Adrenal gland (tissue), 12 donors: Measurements from ENCODE around the gene PHF13. TPM values are rescaled to one million over a fixed set of nuclear protein-coding genes. Genes with fewer than 3 reads are reported as not detected.
"Not testable (repeated sequence)": the region's sequence is repeated elsewhere in the genome, so short reads cannot be mapped to it uniquely, and the experiment has no call there.

Experiments
- DNase-seq, 7 donors: peaks; one replicate each; pipeline ENCODE4 v3.0.0-alpha.2; 2019 to 2020
- H3K27ac ChIP-seq, 5 donors: fragments of 200-600 bp; sonication (generic) in 4 of 5; 1 replicate in 3 of 5; 2 replicates in 2 of 5; pipeline versions ENCODE4 v1.5.1 to v1.8.0; 2016 to 2020; ENCODE audit warnings: mild to moderate bottlenecking in 1 of 5
- H3K27me3 ChIP-seq: fragments of 200-600 bp; 2 replicates; pipeline ENCODE4 v1.8.0; 2021
- H3K36me3 ChIP-seq, 2 donors: fragments of 200-600 bp; replicated peaks in 1 of 2; 1 replicate in 1 of 2; 2 replicates in 1 of 2; pipeline versions ENCODE4 v1.5.1 to v1.8.0; 2018 to 2022
- H3K4me1 ChIP-seq, 2 donors: fragments of 200-600 bp; replicated peaks in 1 of 2; 1 replicate in 1 of 2; 2 replicates in 1 of 2; pipeline versions ENCODE4 v1.5.1 to v1.8.0; 2018 to 2021
- H3K4me3 ChIP-seq, 4 donors: fragments of 200-600 bp; sonication (generic) in 3 of 4; one replicate each; pipeline ENCODE4 v1.5.1; 2016 to 2018
- H3K9me3 ChIP-seq, 3 donors: fragments of 200-600 bp; sonication (generic) in 1 of 3; replicated peaks in 1 of 3; 1 replicate in 2 of 3; 2 replicates in 1 of 3; pipeline versions ENCODE4 v1.5.1 to v1.8.0; 2016 to 2021
- POLR2A ChIP-seq, 2 donors: fragments of 450-650 bp; IDR thresholded peaks; one replicate each; pipeline ENCODE4 v1.6.1; 2017; ENCODE audit warnings: antibody characterized with exemption in 2 of 2, mild to moderate bottlenecking in 2 of 2, moderate library complexity in 1 of 2
- WGBS, 4 donors: extraction: QIAGEN DNeasy Blood & Tissue Kit in 2 of 4; methylation state at CpG; one replicate each; pipeline versions ENCODE4 v1.1.5 to v1.1.7; 2013 to 2017; 5-methylcytosine and 5-hydroxymethylcytosine counted together
- intact Hi-C, 2 donors: fragments of 100-400 bp; cut with DNase I; formaldehyde crosslinking; loops; one replicate each; pipeline versions ENCODE4 v1.14.1 to v1.15.0; 2022 to 2023
- polyA plus RNA-seq, 3 donors: library from polyadenylated mRNA; stranded (reverse); fragments of 200-250 nt in 2 of 3; fragments of 350-450 nt in 1 of 3; fragmentation: Illumina TruSeq in 1 of 3; extraction: RNeasy Lipid Tissue Mini Kit (QIAGEN cat#74804) in 1 of 3; gene quantifications; one replicate each; pipeline ENCODE4 v1.2.3, GENCODE V29; 2013 to 2014
- total RNA-seq, 9 donors: library from RNA; depleted of rRNA in 4 of 9; stranded (reverse); fragments of >200 nt in 4 of 9; fragments of 120-200 nt in 1 of 9; fragmentation: NEBNext Ultra II Directional in 1 of 9; extraction: Animal tissue kit (Norgen Biotek cat#: 25700) in 1 of 9; gene quantifications; one replicate each; pipeline versions ENCODE4 v1.1.0 to v1.2.4, GENCODE V29; 2013 to 2023
- TF ChIP-seq, protein P1 (sequence below), 6 experiments: fragments of 450-650 bp in 4 of 6; fragments of 200-600 bp in 2 of 6; sonication (generic) in 1 of 6; IDR thresholded peaks; 1 replicate in 5 of 6; 2 replicates in 1 of 6; pipeline versions ENCODE4 v1.5.1 to v1.8.0; 2016 to 2021; ENCODE audit warnings: antibody characterized with exemption in 6 of 6, mild to moderate bottlenecking in 2 of 6, moderate library complexity in 1 of 6
- donor health status: healthy with polysubstance abuse.
- donor health status: Bipolar disorder and iron deficiency.
- donor health status: DM: yes; HTN: yes; CAD: no.
- donor health status: DM: no; HTN: no; CAD: no.
- donor health status: DM: no; HTN: no; CAD: no.
- donor health status: DM: yes; HTN: yes; CAD: no.

PHF13 gene
- total and polyA plus RNA-seq, 12 donors = 4.7 to 20.1 (median 12.9) TPM

DNA sequence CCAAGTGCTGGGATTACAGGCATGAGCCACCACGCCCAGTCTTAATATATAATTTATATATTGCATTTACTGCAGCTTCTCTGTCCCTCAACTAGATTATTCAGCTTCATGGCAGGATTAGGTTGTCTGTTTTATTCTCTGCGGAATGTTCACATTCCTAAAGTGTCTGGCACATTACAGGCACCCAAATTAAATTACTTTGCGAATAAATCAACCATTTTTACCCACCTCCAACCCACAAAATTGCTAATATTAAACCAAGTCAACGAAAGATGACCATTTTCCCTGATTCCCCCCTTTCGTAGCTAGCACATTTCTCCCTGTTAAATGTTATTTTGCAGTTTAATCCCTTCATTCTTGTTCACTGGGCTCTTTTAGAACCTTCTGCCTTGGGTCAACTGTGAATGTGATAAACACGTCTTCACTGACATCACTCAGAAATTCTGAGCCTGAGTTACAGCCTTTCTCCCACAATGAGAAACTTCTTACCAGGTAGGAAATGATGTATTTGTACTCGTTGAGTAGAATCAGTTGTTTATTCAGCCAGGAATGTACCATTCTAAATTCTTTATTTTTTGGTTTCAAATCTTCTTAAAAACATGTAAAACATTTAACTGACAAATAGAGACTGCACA lies 47.0 kb downstream of the PHF13 start:
- no peaks in the 10 kb centered on the region for H3K4me1 ChIP-seq
- 87 to 91% (median 88%) methylated on average over 7 of the region's 7 CpGs for WGBS, 4 donors
- H3K36me3 ChIP-seq = peaks cover 0 to 3% of the 10 kb centered on the region in 2 donors
- H3K4me3 ChIP-seq = no peak overlapping the region
- DNase-seq = no peak
- H3K9me3 ChIP-seq = no peaks in the 10 kb centered on the region
- TF ChIP-seq, protein P1, sequence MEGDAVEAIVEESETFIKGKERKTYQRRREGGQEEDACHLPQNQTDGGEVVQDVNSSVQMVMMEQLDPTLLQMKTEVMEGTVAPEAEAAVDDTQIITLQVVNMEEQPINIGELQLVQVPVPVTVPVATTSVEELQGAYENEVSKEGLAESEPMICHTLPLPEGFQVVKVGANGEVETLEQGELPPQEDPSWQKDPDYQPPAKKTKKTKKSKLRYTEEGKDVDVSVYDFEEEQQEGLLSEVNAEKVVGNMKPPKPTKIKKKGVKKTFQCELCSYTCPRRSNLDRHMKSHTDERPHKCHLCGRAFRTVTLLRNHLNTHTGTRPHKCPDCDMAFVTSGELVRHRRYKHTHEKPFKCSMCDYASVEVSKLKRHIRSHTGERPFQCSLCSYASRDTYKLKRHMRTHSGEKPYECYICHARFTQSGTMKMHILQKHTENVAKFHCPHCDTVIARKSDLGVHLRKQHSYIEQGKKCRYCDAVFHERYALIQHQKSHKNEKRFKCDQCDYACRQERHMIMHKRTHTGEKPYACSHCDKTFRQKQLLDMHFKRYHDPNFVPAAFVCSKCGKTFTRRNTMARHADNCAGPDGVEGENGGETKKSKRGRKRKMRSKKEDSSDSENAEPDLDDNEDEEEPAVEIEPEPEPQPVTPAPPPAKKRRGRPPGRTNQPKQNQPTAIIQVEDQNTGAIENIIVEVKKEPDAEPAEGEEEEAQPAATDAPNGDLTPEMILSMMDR (IDR thresholded peaks at IDR 0.05) = no peak
- TF ChIP-seq POLR2A (IDR thresholded peaks at IDR 0.05) = no peak
- no peaks in the 10 kb centered on the region for H3K27me3 ChIP-seq
- no peak overlapping the region for H3K27ac ChIP-seq
- intact Hi-C loops = no loop called here

DNA sequence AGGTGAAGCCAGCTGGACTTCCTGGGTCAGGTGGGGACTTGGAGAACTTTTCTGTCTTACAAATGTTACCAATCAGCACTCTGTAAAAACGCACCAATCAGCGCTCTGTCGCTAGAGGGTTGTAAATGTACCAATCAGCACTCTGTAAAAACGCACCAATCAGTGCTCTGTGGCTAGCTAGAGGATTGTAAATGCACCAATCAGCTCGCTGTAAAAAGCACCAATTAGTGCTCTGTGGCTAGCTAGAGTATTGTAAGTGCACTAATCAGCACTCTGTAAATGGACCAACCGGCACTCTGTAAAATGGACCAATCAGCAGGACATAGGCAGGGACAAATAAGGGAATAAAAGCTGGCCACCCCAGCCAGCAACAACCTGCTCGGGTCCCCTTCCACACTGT lies 48.9 kb downstream of the PHF13 start:
- H3K27ac ChIP-seq, H3K4me3 ChIP-seq, intact Hi-C loops, H3K27me3 ChIP-seq, H3K9me3 ChIP-seq: not testable (repeated sequence)
- WGBS, 4 donors = 91 to 100% (median 97%) methylated on average over 7 of the region's 7 CpGs
- DNase-seq = peak in 1 of 7 donors; percentile 35
- Histone ChIP-seq H3K4me1 (peaks cover 8 to 14% of the 10 kb centered on the region in 2 donors), H3K36me3 (peaks cover 0 to 17% of the 10 kb centered on the region in 2 donors)

DNA sequence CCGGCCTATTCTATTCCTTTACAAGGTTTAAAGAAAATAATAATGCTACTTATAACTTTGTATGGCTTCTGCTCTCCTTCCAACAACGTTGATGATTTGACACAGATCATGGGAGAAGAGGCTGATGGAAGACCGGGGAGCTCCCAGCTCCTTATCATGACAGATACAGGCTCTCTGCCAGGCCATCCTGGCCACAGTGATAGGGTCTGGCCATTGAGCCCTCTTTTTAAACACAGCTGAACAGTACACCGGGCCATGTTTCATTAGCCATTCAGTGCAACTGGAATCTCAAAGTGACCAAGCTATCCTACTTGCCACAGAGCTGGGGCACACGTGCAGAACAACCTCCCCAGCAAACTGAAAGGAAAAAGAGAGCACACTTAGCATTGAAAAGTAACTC lies 53.2 kb downstream of the PHF13 start:
- TF ChIP-seq, protein P1 (IDR thresholded peaks at IDR 0.05) = no peak
- no peak for TF ChIP-seq POLR2A (IDR thresholded peaks at IDR 0.05)
- WGBS, 4 donors = 55 to 70% (median 61%) methylated on average over 5 of the region's 5 CpGs
- DNase-seq = peak in 5 of 7 donors; percentile 20 to 53 (median 42)
- peak overlapping the region in 4 of 5 donors; percentile 37 to 87 (median 64) for H3K27ac ChIP-seq
- peaks cover 9 to 19% of the 10 kb centered on the region in 2 donors for H3K4me1 ChIP-seq
- H3K4me3 ChIP-seq = no peak overlapping the region
- peaks cover 0 to 17% of the 10 kb centered on the region in 2 donors for H3K36me3 ChIP-seq
- no peaks in the 10 kb centered on the region for H3K9me3 ChIP-seq
- intact Hi-C loops = no loop called here
- no peaks in the 10 kb centered on the region for H3K27me3 ChIP-seq

DNA sequence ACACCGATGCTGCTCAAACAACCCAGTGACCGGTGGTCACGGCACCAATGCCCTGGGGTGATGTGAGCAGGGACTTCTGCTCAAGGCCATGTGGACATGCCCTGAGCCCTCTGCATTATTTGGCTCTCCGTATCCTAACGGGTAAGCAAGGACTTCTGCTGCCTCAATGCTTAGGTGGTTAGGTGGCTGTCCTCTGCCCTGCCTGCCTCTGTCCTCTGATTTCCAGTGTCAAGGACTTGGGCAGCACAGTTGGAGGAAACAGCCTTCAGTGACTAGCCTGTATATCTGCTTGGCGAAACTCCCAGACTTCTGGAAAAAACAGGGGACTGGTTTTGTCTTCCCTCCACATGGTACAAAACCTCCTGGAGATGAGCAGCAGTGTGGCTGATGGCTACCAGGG lies 53.6 kb downstream of the PHF13 start:
- Histone ChIP-seq H3K27ac (peak overlapping the region in 4 of 5 donors; percentile 37 to 87 (median 64)), H3K36me3 (peaks cover 0 to 17% of the 10 kb centered on the region in 2 donors), H3K4me1 (peaks cover 9 to 21% of the 10 kb centered on the region in 2 donors), H3K27me3 (no peaks in the 10 kb centered on the region), H3K4me3 (no peak overlapping the region), H3K9me3 (no peaks in the 10 kb centered on the region)
- DNase-seq = peak; percentile 60 to 86 (median 83)
- WGBS, 4 donors = 33 to 61% (median 45%) methylated on average over 3 to 6 of the region's 6 CpGs
- TF ChIP-seq, protein P1 (IDR thresholded peaks at IDR 0.05) = no peak
- TF ChIP-seq POLR2A (IDR thresholded peaks at IDR 0.05) = peak in 1 of 2 donors; percentile 11
- intact Hi-C loops = no loop called here

DNA sequence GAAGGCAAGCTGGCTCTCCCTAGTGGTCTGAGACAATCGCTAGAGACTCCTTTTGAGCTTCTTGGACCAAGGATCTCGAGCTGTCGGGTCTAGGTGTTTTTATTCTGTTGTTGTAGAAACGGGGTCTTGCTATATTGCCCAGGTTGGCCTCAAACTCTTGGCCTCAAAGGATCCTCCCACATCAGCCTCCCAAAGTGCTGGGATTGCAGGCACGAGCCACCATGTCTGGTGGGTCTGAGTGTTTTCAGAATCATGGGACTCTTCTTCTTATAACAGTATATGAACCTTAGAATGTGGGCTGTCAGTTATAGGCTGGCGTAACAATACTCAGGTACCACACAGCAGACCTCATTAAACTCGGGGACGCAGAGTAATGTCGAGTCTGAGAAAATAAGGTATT lies 55.0 kb downstream of the PHF13 start:
- no peak for TF ChIP-seq POLR2A (IDR thresholded peaks at IDR 0.05)
- TF ChIP-seq, protein P1 (IDR thresholded peaks at IDR 0.05) = no peak
- no peaks in the 10 kb centered on the region for H3K9me3 ChIP-seq
- DNase-seq = no peak
- H3K27me3 ChIP-seq = no peaks in the 10 kb centered on the region
- 91 to 97% (median 96%) methylated on average over 9 of the region's 9 CpGs for WGBS, 4 donors
- peaks cover 9 to 25% of the 10 kb centered on the region in 2 donors for H3K4me1 ChIP-seq
- no peak overlapping the region for H3K27ac ChIP-seq
- H3K36me3 ChIP-seq = peaks cover 0 to 16% of the 10 kb centered on the region in 2 donors
- H3K4me3 ChIP-seq = no peak overlapping the region
- intact Hi-C loops = no loop called here
